Gastrocnemius medialis (tissue), 4 donors: ENCODE results near the gene C16orf92.

ENCODE experiments used
- POLR2A ChIP-seq, 2 donors: fragments of 450-650 bp; IDR thresholded peaks; one replicate each; pipeline ENCODE4 v1.6.1; 2017; ENCODE audit warnings: antibody characterized with exemption in 2 of 2, mild to moderate bottlenecking in 2 of 2, moderate library complexity in 2 of 2
- TF ChIP-seq, protein P1 (sequence below), 5 experiments: fragments of 450-650 bp in 3 of 5; fragments of 200-600 bp in 2 of 5; sonication (generic) in 2 of 5; IDR thresholded peaks in 4 of 5; conservative IDR thresholded peaks in 1 of 5; 1 replicate in 4 of 5; 2 replicates in 1 of 5; pipeline ENCODE4 v1.5.1; 2016 to 2019; ENCODE audit warnings: antibody characterized with exemption in 5 of 5, mild to moderate bottlenecking in 3 of 5, moderate library complexity in 3 of 5

DNA sequence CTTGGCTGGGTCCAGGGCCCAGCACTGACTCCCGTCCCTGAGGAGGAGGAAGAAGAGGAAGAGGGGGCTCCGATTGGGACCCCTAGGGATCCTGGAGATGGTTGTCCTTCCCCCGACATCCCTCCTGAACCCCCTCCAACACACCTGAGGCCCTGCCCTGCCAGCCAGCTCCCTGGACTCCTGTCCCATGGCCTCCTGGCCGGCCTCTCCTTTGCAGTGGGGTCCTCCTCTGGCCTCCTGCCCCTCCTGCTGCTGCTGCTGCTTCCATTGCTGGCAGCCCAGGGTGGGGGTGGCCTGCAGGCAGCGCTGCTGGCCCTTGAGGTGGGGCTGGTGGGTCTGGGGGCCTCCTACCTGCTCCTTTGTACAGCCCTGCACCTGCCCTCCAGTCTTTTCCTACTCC, 36.1 kb upstream of the C16orf92 start:
- TF ChIP-seq, protein P1, sequence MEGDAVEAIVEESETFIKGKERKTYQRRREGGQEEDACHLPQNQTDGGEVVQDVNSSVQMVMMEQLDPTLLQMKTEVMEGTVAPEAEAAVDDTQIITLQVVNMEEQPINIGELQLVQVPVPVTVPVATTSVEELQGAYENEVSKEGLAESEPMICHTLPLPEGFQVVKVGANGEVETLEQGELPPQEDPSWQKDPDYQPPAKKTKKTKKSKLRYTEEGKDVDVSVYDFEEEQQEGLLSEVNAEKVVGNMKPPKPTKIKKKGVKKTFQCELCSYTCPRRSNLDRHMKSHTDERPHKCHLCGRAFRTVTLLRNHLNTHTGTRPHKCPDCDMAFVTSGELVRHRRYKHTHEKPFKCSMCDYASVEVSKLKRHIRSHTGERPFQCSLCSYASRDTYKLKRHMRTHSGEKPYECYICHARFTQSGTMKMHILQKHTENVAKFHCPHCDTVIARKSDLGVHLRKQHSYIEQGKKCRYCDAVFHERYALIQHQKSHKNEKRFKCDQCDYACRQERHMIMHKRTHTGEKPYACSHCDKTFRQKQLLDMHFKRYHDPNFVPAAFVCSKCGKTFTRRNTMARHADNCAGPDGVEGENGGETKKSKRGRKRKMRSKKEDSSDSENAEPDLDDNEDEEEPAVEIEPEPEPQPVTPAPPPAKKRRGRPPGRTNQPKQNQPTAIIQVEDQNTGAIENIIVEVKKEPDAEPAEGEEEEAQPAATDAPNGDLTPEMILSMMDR (IDR thresholded peaks at IDR 0.05 in 4 of 5, conservative IDR thresholded peaks at IDR 0.05 in 1 of 5): no peak
- TF ChIP-seq POLR2A (IDR thresholded peaks at IDR 0.05): no peak
